ENCODE measurements around the gene YES1.

DNA sequence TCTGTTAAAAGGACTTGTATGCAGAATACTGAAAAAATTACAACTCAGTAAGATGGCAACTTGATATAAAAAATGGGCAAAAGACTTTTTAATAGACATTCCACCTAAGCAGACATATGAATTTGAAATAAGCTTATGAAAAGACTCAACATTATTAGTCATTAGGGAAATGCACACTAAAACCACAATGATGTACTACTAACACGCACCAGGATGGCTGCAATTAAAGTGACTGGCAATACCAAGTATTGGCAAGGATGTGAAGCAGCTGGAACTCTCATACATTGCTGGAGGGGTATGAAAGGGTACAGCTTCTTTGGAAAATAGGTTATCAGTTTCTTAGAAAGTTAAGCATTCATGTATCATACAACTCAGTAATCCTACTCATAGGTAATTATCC is 96.4 kb downstream of the YES1 start:
- TF ChIP-seq, protein P1, sequence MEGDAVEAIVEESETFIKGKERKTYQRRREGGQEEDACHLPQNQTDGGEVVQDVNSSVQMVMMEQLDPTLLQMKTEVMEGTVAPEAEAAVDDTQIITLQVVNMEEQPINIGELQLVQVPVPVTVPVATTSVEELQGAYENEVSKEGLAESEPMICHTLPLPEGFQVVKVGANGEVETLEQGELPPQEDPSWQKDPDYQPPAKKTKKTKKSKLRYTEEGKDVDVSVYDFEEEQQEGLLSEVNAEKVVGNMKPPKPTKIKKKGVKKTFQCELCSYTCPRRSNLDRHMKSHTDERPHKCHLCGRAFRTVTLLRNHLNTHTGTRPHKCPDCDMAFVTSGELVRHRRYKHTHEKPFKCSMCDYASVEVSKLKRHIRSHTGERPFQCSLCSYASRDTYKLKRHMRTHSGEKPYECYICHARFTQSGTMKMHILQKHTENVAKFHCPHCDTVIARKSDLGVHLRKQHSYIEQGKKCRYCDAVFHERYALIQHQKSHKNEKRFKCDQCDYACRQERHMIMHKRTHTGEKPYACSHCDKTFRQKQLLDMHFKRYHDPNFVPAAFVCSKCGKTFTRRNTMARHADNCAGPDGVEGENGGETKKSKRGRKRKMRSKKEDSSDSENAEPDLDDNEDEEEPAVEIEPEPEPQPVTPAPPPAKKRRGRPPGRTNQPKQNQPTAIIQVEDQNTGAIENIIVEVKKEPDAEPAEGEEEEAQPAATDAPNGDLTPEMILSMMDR (IDR thresholded peaks at IDR 0.05) = no peak
- no peak for TF ChIP-seq POLR2A (IDR thresholded peaks at IDR 0.05)
